ENCODE data around the gene AMOTL2.

Gene AMOTL2

GRCh38 chr3:134352031-134352671 is 22.1 kb downstream of the AMOTL2 start:
- Histone ChIP-seq H3K9me3 (no peaks in the 10 kb centered on the region), H3K4me3 (ENCODE audit: low read depth in 1 of 2, low read length in 1 of 2) (no peak overlapping the region), H3K27ac (no peak overlapping the region), H3K36me3 (no peaks in the 10 kb centered on the region), H3K4me1 (ENCODE audit: control insufficient read depth in 1 of 2, insufficient read depth in 1 of 2, low read depth in 1 of 2, low read length in 1 of 2) (no peaks in the 10 kb centered on the region), H3K27me3 (no peaks in the 10 kb centered on the region)
- TF ChIP-seq CTCF (IDR thresholded peaks at IDR 0.05) = no peak

GRCh38 chr3:134351427-134351826 is 22.8 kb downstream of the AMOTL2 start:
- H3K4me3 ChIP-seq (ENCODE audit: low read depth in 1 of 2, low read length in 1 of 2) = no peak overlapping the region
- H3K27me3 ChIP-seq = no peaks in the 10 kb centered on the region
- H3K9me3 ChIP-seq = no peaks in the 10 kb centered on the region
- no peak overlapping the region for H3K27ac ChIP-seq
- TF ChIP-seq CTCF (IDR thresholded peaks at IDR 0.05) = no peak
- no peaks in the 10 kb centered on the region for H3K4me1 ChIP-seq (ENCODE audit: control insufficient read depth in 1 of 2, insufficient read depth in 1 of 2, low read depth in 1 of 2, low read length in 1 of 2)
- H3K36me3 ChIP-seq = no peaks in the 10 kb centered on the region

- no peaks in the 10 kb centered on the region for H3K36me3 ChIP-seq
- no peaks in the 10 kb centered on the region for H3K4me1 ChIP-seq (ENCODE audit: control insufficient read depth in 1 of 2, insufficient read depth in 1 of 2, low read depth in 1 of 2, low read length in 1 of 2)
- H3K4me3 ChIP-seq (ENCODE audit: low read depth in 1 of 2, low read length in 1 of 2) = no peak overlapping the region
- H3K9me3 ChIP-seq = no peaks in the 10 kb centered on the region
- H3K27me3 ChIP-seq = no peaks in the 10 kb centered on the region
- no peak overlapping the region for H3K27ac ChIP-seq
- no peak for TF ChIP-seq CTCF (IDR thresholded peaks at IDR 0.05)
Observed at GRCh38 chr3:134350861-134351311, 23.4 kb downstream of the AMOTL2 start.

- Histone ChIP-seq H3K4me3 (ENCODE audit: low read depth in 1 of 2, low read length in 1 of 2) (no peak overlapping the region), H3K27ac (no peak overlapping the region), H3K36me3 (no peaks in the 10 kb centered on the region), H3K9me3 (no peaks in the 10 kb centered on the region), H3K4me1 (ENCODE audit: control insufficient read depth in 1 of 2, insufficient read depth in 1 of 2, low read depth in 1 of 2, low read length in 1 of 2) (peaks cover 0 to 1% of the 10 kb centered on the region in 2 experiments), H3K27me3 (no peaks in the 10 kb centered on the region)
- TF ChIP-seq CTCF (IDR thresholded peaks at IDR 0.05) = no peak
Observed at GRCh38 chr3:134350266-134350665, 24.0 kb downstream of the AMOTL2 start.

GRCh38 chr3:134348524-134348923 is 25.7 kb downstream of the AMOTL2 start:
- peaks cover 0 to 5% of the 10 kb centered on the region in 2 experiments for H3K4me1 ChIP-seq (ENCODE audit: control insufficient read depth in 1 of 2, insufficient read depth in 1 of 2, low read depth in 1 of 2, low read length in 1 of 2)
- no peaks in the 10 kb centered on the region for H3K36me3 ChIP-seq
- no peak overlapping the region for H3K27ac ChIP-seq
- no peak overlapping the region for H3K4me3 ChIP-seq (ENCODE audit: low read depth in 1 of 2, low read length in 1 of 2)
- H3K27me3 ChIP-seq = no peaks in the 10 kb centered on the region
- H3K9me3 ChIP-seq = no peaks in the 10 kb centered on the region
- TF ChIP-seq CTCF (IDR thresholded peaks at IDR 0.05) = no peak
